OCI-LY3 (cell line): ENCODE measurements around the gene TMEM190.

Source experiments
- CTCF ChIP-seq: fragments of 200-600, 300-600 bp; sonication (generic); IDR thresholded peaks from 2 replicates; pipeline ENCODE4 v1.5.1; 2014; ENCODE audit warnings: antibody characterized with exemption, low read length, low read depth
- EZH2phosphoT487 ChIP-seq: fragments of 200-600 bp; shearing (Covaris generic); IDR thresholded peaks from 2 replicates; pipeline ENCODE4 v1.6.1; 2018; ENCODE audit warnings: antibody characterized with exemption, mixed run types, low read depth

GRCh38 chr19:55410168-55410567 lies 33.5 kb downstream of the TMEM190 start:
- TF ChIP-seq CTCF (no peak), EZH2phosphoT487 (no peak)
